Prostate gland (tissue), 2 donors: ENCODE results near the gene PRKCG.

ENCODE experiments used
- CTCF ChIP-seq, 4 experiments: fragments of 200-600 bp in 2 of 4; fragments of 450-650 bp in 2 of 4; sonication (generic) in 2 of 4; IDR thresholded peaks; 1 replicate in 3 of 4; 2 replicates in 1 of 4; pipeline ENCODE4 v1.5.1; 2016 to 2019; ENCODE audit warnings: antibody characterized with exemption in 4 of 4, mild to moderate bottlenecking in 2 of 4, moderate library complexity in 2 of 4
- POLR2A ChIP-seq: fragments of 450-650 bp; IDR thresholded peaks from one replicate; pipeline ENCODE4 v1.6.1; 2016; ENCODE audit warnings: antibody characterized with exemption, mild to moderate bottlenecking
- POLR2AphosphoS5 ChIP-seq: sonication (generic); formaldehyde crosslinking; IDR thresholded peaks from one replicate; pipeline ENCODE4 v1.6.1; 2017; ENCODE audit warnings: antibody characterized with exemption

- TF ChIP-seq CTCF (IDR thresholded peaks at IDR 0.05) = no peak
- no peak for TF ChIP-seq POLR2A
- TF ChIP-seq POLR2AphosphoS5 = no peak
These were observed 16.5 kb upstream of the PRKCG start for GRCh38 chr19:53865523-53865917.
